Gastrocnemius medialis (tissue), 4 donors: ENCODE measurements around the gene CASP14. TPM values are rescaled to one million over a fixed set of nuclear protein-coding genes. Genes with fewer than 3 reads are reported as not detected.
"Not testable (repeated sequence)": the region's sequence is repeated elsewhere in the genome, so short reads cannot be mapped to it uniquely, and the experiment has no call there.

ENCODE experiments used
- ATAC-seq, 2 donors: fragments of 150-250 bp; one replicate each; pipeline ENCODE4 v1.9.1; 2016
- DNase-seq, 2 donors: peaks; one replicate each; pipeline ENCODE4 v3.0.0-alpha.2; 2019
- H3K27ac ChIP-seq, 4 donors: fragments of 200-600 bp; sonication (generic); 1 replicate in 1 of 4; 2 replicates in 3 of 4; pipeline ENCODE4 v1.5.1; 2016 to 2018; ENCODE audit warnings: mild to moderate bottlenecking in 2 of 4, moderate library complexity in 1 of 4
- H3K27me3 ChIP-seq, 3 donors: fragments of 200-600 bp; sonication (generic) in 2 of 3; 1 replicate in 1 of 3; 2 replicates in 2 of 3; pipeline versions ENCODE4 v1.5.1 to v1.6.0; 2016 to 2019; ENCODE audit warnings: mild to moderate bottlenecking in 1 of 3, moderate library complexity in 1 of 3
- H3K36me3 ChIP-seq, 2 donors: fragments of 200-600 bp; sonication (generic) in 1 of 2; one replicate each; pipeline ENCODE4 v1.5.1; 2017 to 2018
- H3K4me1 ChIP-seq, 2 donors: fragments of 200-600 bp; sonication (generic) in 1 of 2; one replicate each; pipeline ENCODE4 v1.5.1; 2016 to 2017; ENCODE audit warnings: mild to moderate bottlenecking in 2 of 2
- H3K4me3 ChIP-seq, 4 donors: fragments of 200-600 bp; sonication (generic) in 3 of 4; 1 replicate in 1 of 4; 2 replicates in 3 of 4; pipeline ENCODE4 v1.5.1; 2016 to 2019; ENCODE audit warnings: mild to moderate bottlenecking in 2 of 4
- H3K9me3 ChIP-seq, 3 donors: fragments of 200-600 bp; sonication (generic) in 2 of 3; 1 replicate in 1 of 3; 2 replicates in 2 of 3; pipeline ENCODE4 v1.5.1; 2016 to 2019
- CTCF ChIP-seq, 5 experiments: fragments of 450-650 bp in 3 of 5; fragments of 200-600 bp in 2 of 5; sonication (generic) in 2 of 5; IDR thresholded peaks in 4 of 5; conservative IDR thresholded peaks in 1 of 5; 1 replicate in 4 of 5; 2 replicates in 1 of 5; pipeline ENCODE4 v1.5.1; 2016 to 2019; ENCODE audit warnings: antibody characterized with exemption in 5 of 5, mild to moderate bottlenecking in 3 of 5, moderate library complexity in 3 of 5
- POLR2A ChIP-seq, 2 donors: fragments of 450-650 bp; IDR thresholded peaks; one replicate each; pipeline ENCODE4 v1.6.1; 2017; ENCODE audit warnings: antibody characterized with exemption in 2 of 2, mild to moderate bottlenecking in 2 of 2, moderate library complexity in 2 of 2
- in situ Hi-C, 4 donors: fragments of 200-750 bp; cut with MboI; loops; one replicate each; pipeline versions ENCODE4 v1.15.0 to v1.8.0; 2017; ENCODE audit warnings: low sequenced_read_pairs in 4 of 4
- intact Hi-C: fragments of 100-400 bp; cut with DNase I; formaldehyde crosslinking; loops from one replicate; pipeline ENCODE4 v1.15.1; 2023; ENCODE audit warnings: low total_unique reads
- total RNA-seq, 4 donors: library from RNA; depleted of rRNA; stranded (reverse); fragments of >200 nt; gene quantifications; one replicate each; pipeline versions ENCODE4 v1.1.0 to v1.2.3, GENCODE V29; 2016

The CASP14 gene
- total RNA-seq, 4 donors from 2014 or later = not detected

- intact Hi-C loops = no loop called here
- Histone ChIP-seq H3K27me3 (peaks cover 10 to 16% (median 10%) of the 10 kb centered on the region in 3 donors), H3K36me3 (no peaks in the 10 kb centered on the region)
These were observed 37.9 kb downstream of the CASP14 start for GRCh38 chr19:15087182-15087581.

GRCh38 chr19:15091918-15092753, 42.9 kb downstream of the CASP14 start:
- H3K27ac ChIP-seq = no peak overlapping the region
- intact Hi-C loops (loop anchor here (1.0 to 5.0 kb wide), 2 partner anchors 58 to 465 kb away; no protein-coding TSS in a partner anchor), in situ Hi-C loops (loop anchor here (5.0 to 25.0 kb wide), 4 partner anchors 53 to 470 kb away; no protein-coding TSS in a partner anchor)
- H3K9me3 ChIP-seq = no peaks in the 10 kb centered on the region
- DNase-seq (no peak), ATAC-seq (peak in 1 of 2 donors; percentile 54)
- no peaks in the 10 kb centered on the region for H3K36me3 ChIP-seq
- H3K4me1 ChIP-seq = no peaks in the 10 kb centered on the region
- peaks cover 0 to 7% (median 0%) of the 10 kb centered on the region in 3 donors for H3K27me3 ChIP-seq
- no peak for TF ChIP-seq POLR2A (IDR thresholded peaks at IDR 0.05)
- peak; percentile 34 to 80 (median 61) for TF ChIP-seq CTCF (IDR thresholded peaks at IDR 0.05 in 4 of 5, conservative IDR thresholded peaks at IDR 0.05 in 1 of 5)
- peak overlapping the region in 1 of 4 donors; percentile 6 for H3K4me3 ChIP-seq

More at GRCh38 chr19:15087182-15087581, 37.9 kb downstream of the CASP14 start:
- ATAC-seq = no peak
- Histone ChIP-seq H3K27ac (no peak overlapping the region), H3K4me3 (no peak overlapping the region), H3K9me3 (no peaks in the 10 kb centered on the region), H3K4me1 (no peaks in the 10 kb centered on the region)
- in situ Hi-C loops = loop anchor here in 2 of 4 donors (10.0 to 25.0 kb wide), 2 partner anchors 468 to 475 kb away; no protein-coding TSS in a partner anchor
- TF ChIP-seq CTCF (IDR thresholded peaks at IDR 0.05 in 4 of 5, conservative IDR thresholded peaks at IDR 0.05 in 1 of 5) (no peak), POLR2A (IDR thresholded peaks at IDR 0.05) (no peak)
- no peak for DNase-seq

DNA sequence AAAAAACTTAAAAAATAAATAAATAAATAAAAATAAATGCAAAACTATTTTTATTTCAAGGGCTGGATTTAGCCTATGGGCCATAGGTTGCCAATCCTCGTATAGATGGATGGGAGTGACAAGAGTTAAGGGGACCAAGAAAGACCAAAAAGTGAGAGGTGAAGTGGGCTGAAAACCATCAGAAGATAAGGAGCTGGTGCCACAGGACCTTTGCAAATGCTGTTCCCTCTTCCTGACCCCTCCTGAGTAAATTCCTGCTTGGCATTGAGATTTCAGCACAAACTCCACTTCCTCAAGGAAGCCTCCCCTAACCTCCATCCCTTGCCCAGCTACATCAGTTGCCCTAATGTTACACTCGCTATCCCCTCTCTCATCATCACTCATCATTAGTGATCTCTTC, 43.7 kb downstream of the CASP14 start:
- peaks cover 0 to 7% (median 0%) of the 10 kb centered on the region in 3 donors for H3K27me3 ChIP-seq
- no peaks in the 10 kb centered on the region for H3K9me3 ChIP-seq
- no peaks in the 10 kb centered on the region for H3K36me3 ChIP-seq
- intact Hi-C loops (loop anchor here (5.0 kb wide), 1 partner anchor 464 kb away; no protein-coding TSS in a partner anchor), in situ Hi-C loops (loop anchor here (5.0 to 25.0 kb wide), 4 partner anchors 52 to 469 kb away; no protein-coding TSS in a partner anchor)
- TF ChIP-seq POLR2A (IDR thresholded peaks at IDR 0.05) (no peak), CTCF (IDR thresholded peaks at IDR 0.05 in 4 of 5, conservative IDR thresholded peaks at IDR 0.05 in 1 of 5) (no peak)
- no peak overlapping the region for H3K27ac ChIP-seq
- ATAC-seq (no peak), DNase-seq (no peak)
- no peak overlapping the region for H3K4me3 ChIP-seq
- no peaks in the 10 kb centered on the region for H3K4me1 ChIP-seq

- no peak for DNase-seq
- Histone ChIP-seq H3K27me3 (peaks cover 0 to 3% (median 0%) of the 10 kb centered on the region in 3 donors), H3K27ac (no peak overlapping the region), H3K4me3 (no peak overlapping the region), H3K4me1 (no peaks in the 10 kb centered on the region), H3K36me3 (no peaks in the 10 kb centered on the region), H3K9me3 (no peaks in the 10 kb centered on the region)
- intact Hi-C loops = no loop called here
- TF ChIP-seq CTCF (IDR thresholded peaks at IDR 0.05 in 4 of 5, conservative IDR thresholded peaks at IDR 0.05 in 1 of 5) = no peak
- no peak for TF ChIP-seq POLR2A (IDR thresholded peaks at IDR 0.05)
- in situ Hi-C loops = loop anchor here in 3 of 4 donors (10.0 to 25.0 kb wide), 3 partner anchors 49 to 466 kb away; no protein-coding TSS in a partner anchor
- no peak for ATAC-seq
These were observed 46.9 kb downstream of the CASP14 start for GRCh38 chr19:15096223-15096622.

DNA sequence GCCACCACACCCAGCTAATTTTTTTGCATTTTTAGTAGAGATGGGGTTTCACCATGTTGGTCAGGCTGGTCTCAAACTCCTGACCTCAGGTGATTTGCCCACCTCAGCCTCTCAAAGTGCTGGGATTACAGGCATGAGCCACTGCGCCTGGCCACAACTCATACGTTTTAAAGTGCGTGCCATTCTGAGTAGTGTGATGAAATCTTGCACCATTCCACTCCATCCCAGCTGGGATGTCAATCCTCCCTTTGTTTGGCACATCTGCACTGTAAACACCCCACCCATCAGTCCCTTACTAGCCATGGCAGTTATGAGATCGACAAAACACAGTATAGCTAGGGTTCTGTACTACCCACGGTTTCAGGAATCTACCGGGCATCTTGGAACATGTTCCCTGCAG, 48.7 kb downstream of the CASP14 start:
- H3K27me3 ChIP-seq, H3K4me3 ChIP-seq, H3K4me1 ChIP-seq, H3K27ac ChIP-seq, DNase-seq, ATAC-seq, H3K9me3 ChIP-seq, H3K36me3 ChIP-seq, intact Hi-C loops: not testable (repeated sequence)
- in situ Hi-C loops = loop anchor here in 3 of 4 donors (10.0 to 25.0 kb wide), 3 partner anchors 47 to 464 kb away; no protein-coding TSS in a partner anchor
